Mammary epithelial cell (primary cell): ENCODE data around the gene CROCC.

Source experiments
- EZH2 ChIP-seq: IDR thresholded peaks from 2 replicates; pipeline ENCODE4 v1.6.1; 2012; ENCODE audit warnings: low read length, inconsistent platforms, borderline replicate concordance
- TF ChIP-seq, protein P1 (sequence below), 2 donors: IDR thresholded peaks in 1 of 2; conservative IDR thresholded peaks in 1 of 2; 2 replicates each; pipeline ENCODE4 v1.5.1; 2011 to 2012; ENCODE audit warnings: inconsistent platforms in 2 of 2, low read length in 2 of 2, mild to moderate bottlenecking in 2 of 2, control low read depth in 1 of 2, low read depth in 1 of 2; ENCODE audit not compliant: insufficient read depth in 1 of 2; ENCODE audit errors: extremely low read depth in 1 of 2

DNA sequence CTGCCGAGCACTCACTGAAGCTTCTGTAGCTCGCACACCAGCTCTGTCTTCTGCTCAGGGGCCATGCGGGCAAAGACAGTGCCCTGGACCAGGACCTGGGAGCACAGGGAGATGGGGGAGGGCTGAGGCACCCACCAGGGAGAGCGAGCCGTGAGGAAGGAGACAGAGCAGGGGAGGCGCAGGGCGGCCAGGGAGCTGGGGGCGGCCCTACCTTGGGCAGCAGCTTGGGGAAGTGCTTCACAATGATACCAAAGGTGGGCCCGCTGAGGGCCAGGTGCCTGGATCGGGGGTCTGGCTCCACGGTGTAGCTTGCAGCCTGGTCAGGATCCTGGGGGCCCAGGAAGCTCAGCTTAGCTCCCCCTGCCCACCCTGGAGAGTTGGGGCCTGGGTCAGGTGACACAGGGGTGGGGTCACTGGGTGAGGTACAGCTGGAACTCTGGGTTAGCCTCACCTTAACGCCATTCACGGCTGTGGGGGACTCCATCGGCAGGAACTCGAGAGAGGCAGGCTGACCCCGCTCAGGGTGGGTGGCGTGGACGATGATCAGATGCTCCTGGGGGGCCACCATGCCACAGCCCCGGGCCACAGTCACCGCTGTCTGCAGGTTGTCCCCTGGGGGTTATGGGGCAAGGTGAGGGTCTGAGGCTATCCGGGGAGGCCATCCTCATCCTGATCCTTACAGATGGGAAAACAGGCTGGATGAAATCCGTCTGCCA lies 68.1 kb downstream of the CROCC start:
- TF ChIP-seq, protein P1, sequence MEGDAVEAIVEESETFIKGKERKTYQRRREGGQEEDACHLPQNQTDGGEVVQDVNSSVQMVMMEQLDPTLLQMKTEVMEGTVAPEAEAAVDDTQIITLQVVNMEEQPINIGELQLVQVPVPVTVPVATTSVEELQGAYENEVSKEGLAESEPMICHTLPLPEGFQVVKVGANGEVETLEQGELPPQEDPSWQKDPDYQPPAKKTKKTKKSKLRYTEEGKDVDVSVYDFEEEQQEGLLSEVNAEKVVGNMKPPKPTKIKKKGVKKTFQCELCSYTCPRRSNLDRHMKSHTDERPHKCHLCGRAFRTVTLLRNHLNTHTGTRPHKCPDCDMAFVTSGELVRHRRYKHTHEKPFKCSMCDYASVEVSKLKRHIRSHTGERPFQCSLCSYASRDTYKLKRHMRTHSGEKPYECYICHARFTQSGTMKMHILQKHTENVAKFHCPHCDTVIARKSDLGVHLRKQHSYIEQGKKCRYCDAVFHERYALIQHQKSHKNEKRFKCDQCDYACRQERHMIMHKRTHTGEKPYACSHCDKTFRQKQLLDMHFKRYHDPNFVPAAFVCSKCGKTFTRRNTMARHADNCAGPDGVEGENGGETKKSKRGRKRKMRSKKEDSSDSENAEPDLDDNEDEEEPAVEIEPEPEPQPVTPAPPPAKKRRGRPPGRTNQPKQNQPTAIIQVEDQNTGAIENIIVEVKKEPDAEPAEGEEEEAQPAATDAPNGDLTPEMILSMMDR (conservative IDR thresholded peaks at IDR 0.05 in 1 of 2, IDR thresholded peaks at IDR 0.05 in 1 of 2; ENCODE audit: extremely low read depth in 1 of 2, insufficient read depth in 1 of 2, low read depth in 1 of 2, low read length in 2 of 2), result no peak
- TF ChIP-seq EZH2, result no peak
